Thoracic aorta (tissue), 2 donors: ENCODE measurements around the gene GJA5. TPM values are rescaled to one million over a fixed set of nuclear protein-coding genes. Genes with fewer than 3 reads are reported as not detected.

ENCODE experiments used
- ATAC-seq: fragments of 150-250 bp; one replicate; pipeline ENCODE4 v1.8.0; 2017; ENCODE audit warnings: low read depth; ENCODE audit not compliant: insufficient number of reproducible peaks, low FRiP score
- DNase-seq: peaks from one replicate; pipeline ENCODE4 v3.0.0-alpha.2; 2020; ENCODE audit warnings: low spot score
- H3K27ac ChIP-seq, 2 donors: fragments of 200-600 bp; sonication (generic); 1 replicate in 1 of 2; 2 replicates in 1 of 2; pipeline ENCODE4 v1.5.1; 2016; ENCODE audit warnings: mild to moderate bottlenecking in 2 of 2, moderate library complexity in 2 of 2
- H3K27me3 ChIP-seq: fragments of 200-600 bp; sonication (generic); replicated peaks from 2 replicates; pipeline ENCODE4 v1.6.0; 2016; ENCODE audit warnings: mild to moderate bottlenecking; ENCODE audit not compliant: insufficient read depth
- H3K36me3 ChIP-seq: fragments of 200-600 bp; sonication (generic); one replicate; pipeline ENCODE4 v1.5.1; 2016
- H3K4me1 ChIP-seq, 2 donors: fragments of 200-600 bp; sonication (generic); 1 replicate in 1 of 2; 2 replicates in 1 of 2; pipeline versions ENCODE4 v1.5.1 to v1.6.0; 2016; ENCODE audit warnings: low read depth in 2 of 2, mild to moderate bottlenecking in 1 of 2; ENCODE audit not compliant: control insufficient read depth in 1 of 2
- H3K4me3 ChIP-seq: fragments of 200-600 bp; sonication (generic); 2 replicates; pipeline ENCODE4 v1.5.1; 2016; ENCODE audit warnings: mild to moderate bottlenecking
- H3K9me3 ChIP-seq: fragments of 200-600 bp; sonication (generic); 2 replicates; pipeline ENCODE4 v1.5.1; 2016
- CTCF ChIP-seq: fragments of 200-600 bp; sonication (generic); IDR thresholded peaks from one replicate; pipeline ENCODE4 v1.5.1; 2019; ENCODE audit warnings: antibody characterized with exemption
- total RNA-seq, 2 donors: library from RNA; depleted of rRNA; stranded (reverse); fragments of >200 nt; gene quantifications; one replicate each; pipeline versions ENCODE4 v1.1.0 to v1.2.3, GENCODE V29; 2016

GJA5 gene
- total RNA-seq, 2 donors from 2014 or later, result 49.7 to 51.7 TPM

- H3K27ac ChIP-seq, result peak overlapping the region; percentile 87 to 91
- H3K9me3 ChIP-seq, result no peaks in the 10 kb centered on the region
- H3K4me3 ChIP-seq, result no peak overlapping the region
- DNase-seq (no peak), ATAC-seq (no peak)
- TF ChIP-seq CTCF, result no peak
- H3K36me3 ChIP-seq, result no peaks in the 10 kb centered on the region
- peaks cover 36 to 96% of the 10 kb centered on the region in 2 donors for H3K4me1 ChIP-seq
- H3K27me3 ChIP-seq, result no peaks in the 10 kb centered on the region
Measured at GRCh38 chr1:147768101-147768500, 7.7 kb upstream of the GJA5 start.

GRCh38 chr1:147762233-147763024, 2.0 kb upstream of the GJA5 start:
- peak overlapping the region; percentile 84 to 88 for H3K27ac ChIP-seq
- H3K27me3 ChIP-seq, result no peaks in the 10 kb centered on the region
- peaks cover 16 to 76% of the 10 kb centered on the region in 2 donors for H3K4me1 ChIP-seq
- H3K9me3 ChIP-seq, result no peaks in the 10 kb centered on the region
- H3K36me3 ChIP-seq, result peaks cover 3% of the 10 kb centered on the region
- no peak overlapping the region for H3K4me3 ChIP-seq
- no peak for DNase-seq
- ATAC-seq, result peak; percentile 64
- TF ChIP-seq CTCF, result no peak

GRCh38 chr1:147758379-147759100, 1.9 kb downstream of the GJA5 start:
- Histone ChIP-seq H3K36me3 (peaks cover 3% of the 10 kb centered on the region), H3K27me3 (no peaks in the 10 kb centered on the region), H3K4me3 (no peak overlapping the region), H3K27ac (no peak overlapping the region), H3K9me3 (no peaks in the 10 kb centered on the region), H3K4me1 (peaks cover 12 to 48% of the 10 kb centered on the region in 2 donors)
- DNase-seq (no peak), ATAC-seq (no peak)
- TF ChIP-seq CTCF, result no peak

DNA sequence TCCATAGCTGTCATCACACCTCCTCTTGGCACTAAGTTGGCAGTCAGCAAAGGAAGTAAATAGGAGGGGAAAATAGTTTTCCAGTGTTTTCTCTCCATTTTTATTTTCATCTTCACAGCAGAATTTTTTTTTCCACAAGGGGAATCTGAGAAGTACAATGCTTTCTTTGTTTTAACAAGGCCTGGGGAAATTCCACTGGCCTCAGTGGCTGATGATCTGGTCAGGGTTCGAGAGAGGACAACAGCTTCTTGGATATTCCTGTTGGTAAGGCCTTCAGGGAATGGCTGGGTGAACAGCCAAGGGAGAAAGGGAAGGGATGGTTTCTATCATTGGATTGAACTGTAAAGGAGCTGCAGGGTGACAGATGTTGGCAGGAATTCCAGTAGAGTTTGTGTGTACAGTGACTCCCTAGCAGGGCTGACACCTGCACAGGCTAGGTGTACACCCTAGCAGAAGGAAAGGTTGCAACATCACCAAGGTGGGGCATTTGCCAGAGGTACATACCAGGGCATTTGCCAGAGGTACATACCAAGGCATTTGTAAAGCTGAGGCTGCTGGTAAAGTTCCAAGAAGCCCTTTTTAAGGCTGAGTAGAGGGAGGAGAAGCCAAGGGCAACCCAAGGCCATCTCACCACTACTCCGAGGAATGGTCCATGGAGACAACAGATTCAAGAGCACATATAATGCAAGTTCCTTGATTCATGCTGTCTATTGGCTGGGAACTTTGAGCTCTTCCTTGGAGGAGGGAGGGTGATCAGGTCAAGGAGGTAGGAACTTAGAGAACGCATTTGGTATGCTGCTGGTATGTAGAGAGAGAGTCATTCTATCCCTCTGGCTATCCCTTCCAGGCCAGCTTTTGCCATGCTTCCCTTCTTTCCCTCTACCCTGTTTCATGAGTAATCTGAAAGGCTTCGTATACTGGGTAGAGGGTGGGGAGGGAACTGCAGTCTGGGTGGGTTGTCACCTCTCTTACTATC, 3.1 kb downstream of the GJA5 start:
- H3K27ac ChIP-seq, result no peak overlapping the region
- H3K4me3 ChIP-seq, result no peak overlapping the region
- no peaks in the 10 kb centered on the region for H3K9me3 ChIP-seq
- DNase-seq (no peak), ATAC-seq (no peak)
- peaks cover 7 to 36% of the 10 kb centered on the region in 2 donors for H3K4me1 ChIP-seq
- H3K27me3 ChIP-seq, result no peaks in the 10 kb centered on the region
- no peak for TF ChIP-seq CTCF
- H3K36me3 ChIP-seq, result peaks cover 3% of the 10 kb centered on the region
